Brain pericyte (primary cell): ENCODE results near the gene POR.

ENCODE experiments used
- DNase-seq: peaks from one replicate; pipeline ENCODE4 v3.0.0-alpha.2; 2012; ENCODE audit warnings: low read depth, low spot score

POR gene

DNA sequence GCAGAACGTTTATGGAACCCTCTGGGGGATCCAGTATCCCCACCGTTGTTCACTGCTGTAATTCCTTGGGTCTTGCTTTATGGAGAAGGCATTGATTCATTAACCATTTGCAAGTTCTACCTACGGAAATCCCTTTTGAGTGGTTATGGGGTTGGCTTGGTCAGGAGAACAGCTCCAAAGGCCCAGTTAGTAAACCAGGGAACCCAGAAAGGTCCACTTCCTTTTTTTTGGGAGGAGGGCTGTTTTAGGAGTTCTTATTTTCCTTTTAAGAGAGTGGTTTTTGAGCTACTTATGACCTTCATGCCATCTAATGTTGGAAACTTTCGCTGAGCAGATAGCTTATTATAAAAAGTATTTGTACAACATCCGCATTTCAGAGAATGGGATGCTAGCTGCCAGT lies 1.3 kb downstream of the POR start:
- DNase-seq, result no peak

DNA sequence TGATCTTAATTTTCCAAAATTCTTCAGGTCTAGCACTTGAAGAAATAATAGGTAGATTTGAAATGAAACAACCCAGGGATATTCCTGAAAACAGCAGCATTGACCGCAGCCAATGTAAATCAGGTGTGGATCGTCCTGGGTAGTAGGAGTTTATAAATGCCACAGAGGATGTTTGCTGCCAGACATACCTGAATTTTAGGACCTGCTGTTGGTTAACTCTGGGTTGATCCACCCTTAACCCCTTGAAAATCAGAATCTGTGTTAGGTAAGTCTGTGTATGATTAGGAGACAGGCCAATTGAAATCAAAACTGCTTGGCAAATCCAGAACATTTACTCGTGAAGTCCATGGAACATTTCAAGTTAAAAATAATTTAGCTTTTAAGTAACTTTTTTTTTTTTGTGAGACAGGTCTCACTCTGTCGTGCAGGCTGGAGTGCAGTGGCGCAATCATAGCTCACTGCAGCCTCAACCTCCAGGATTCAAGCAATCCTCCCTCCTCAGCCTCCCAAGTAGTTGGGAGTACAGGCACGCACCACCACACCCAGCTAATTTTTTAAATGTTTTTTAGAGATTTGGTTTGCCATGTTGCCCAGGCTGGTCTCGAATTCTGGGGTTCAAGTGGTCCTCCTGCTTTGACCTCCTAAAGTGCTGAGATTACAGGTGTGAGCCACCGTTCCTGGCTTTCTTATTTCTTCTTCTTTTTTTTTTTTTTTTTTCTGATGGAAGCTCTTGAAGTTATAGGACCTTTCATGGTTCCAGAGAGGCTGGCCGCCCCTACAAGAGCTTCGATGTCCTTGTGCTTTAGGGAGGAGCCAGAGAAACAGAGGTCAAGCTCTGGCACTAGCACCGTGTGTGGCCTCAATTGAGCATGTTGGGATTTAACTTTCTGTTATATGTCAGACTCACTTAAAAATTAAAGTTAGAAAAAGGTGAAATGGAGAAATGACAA lies 2.0 kb downstream of the POR start:
- no peak for DNase-seq

GRCh38 chr7:75920431-75921161 lies 5.6 kb downstream of the POR start:
- no peak for DNase-seq

GRCh38 chr7:75921479-75921878 lies 6.5 kb downstream of the POR start:
- DNase-seq, result no peak

- no peak for DNase-seq
These were observed 8.1 kb downstream of the POR start for GRCh38 chr7:75922966-75923603.

GRCh38 chr7:75924256-75924655 lies 9.3 kb downstream of the POR start:
- no peak for DNase-seq

DNA sequence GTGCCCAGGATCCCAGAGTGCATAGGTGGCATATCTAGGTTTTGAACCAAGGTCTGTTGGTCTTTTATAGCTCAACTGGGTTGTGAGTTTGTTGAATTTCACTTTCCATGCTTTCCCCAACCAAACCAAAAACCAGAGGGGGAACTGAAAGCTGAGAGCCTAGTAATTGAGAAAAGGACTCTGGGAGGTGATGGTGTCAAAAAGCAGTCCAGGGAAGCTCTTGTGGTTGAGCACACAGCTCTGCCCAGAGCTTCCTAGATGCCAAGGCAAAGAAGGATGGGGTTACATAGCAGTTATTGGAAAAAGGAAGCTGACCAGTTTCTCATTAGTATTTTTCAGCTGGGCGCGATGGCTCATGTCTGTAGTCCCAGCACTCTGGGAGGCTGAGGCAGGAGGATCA lies 9.9 kb downstream of the POR start:
- DNase-seq, result no peak

- no peak for DNase-seq
These were observed 10.9 kb downstream of the POR start for GRCh38 chr7:75925717-75926435.

DNA sequence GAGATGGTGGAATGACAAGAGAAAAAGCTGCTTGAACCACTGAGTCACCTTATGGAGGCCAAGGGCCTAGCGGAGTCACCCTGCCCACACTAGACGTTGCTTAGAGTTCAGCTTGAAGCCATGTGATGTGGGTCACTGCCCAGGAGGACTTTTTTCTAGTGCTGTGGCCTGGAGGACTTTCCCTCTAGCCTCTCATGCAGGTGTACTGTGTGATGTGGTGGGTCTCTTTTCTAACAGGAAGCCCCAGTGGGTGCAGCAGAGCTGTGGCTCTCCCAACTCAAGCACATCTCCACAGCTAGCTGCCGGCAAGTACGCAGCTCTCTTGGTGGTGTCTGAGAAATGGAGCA lies 13.6 kb downstream of the POR start:
- DNase-seq, result no peak

GRCh38 chr7:75931680-75932079 lies 16.7 kb downstream of the POR start:
- no peak for DNase-seq

DNA sequence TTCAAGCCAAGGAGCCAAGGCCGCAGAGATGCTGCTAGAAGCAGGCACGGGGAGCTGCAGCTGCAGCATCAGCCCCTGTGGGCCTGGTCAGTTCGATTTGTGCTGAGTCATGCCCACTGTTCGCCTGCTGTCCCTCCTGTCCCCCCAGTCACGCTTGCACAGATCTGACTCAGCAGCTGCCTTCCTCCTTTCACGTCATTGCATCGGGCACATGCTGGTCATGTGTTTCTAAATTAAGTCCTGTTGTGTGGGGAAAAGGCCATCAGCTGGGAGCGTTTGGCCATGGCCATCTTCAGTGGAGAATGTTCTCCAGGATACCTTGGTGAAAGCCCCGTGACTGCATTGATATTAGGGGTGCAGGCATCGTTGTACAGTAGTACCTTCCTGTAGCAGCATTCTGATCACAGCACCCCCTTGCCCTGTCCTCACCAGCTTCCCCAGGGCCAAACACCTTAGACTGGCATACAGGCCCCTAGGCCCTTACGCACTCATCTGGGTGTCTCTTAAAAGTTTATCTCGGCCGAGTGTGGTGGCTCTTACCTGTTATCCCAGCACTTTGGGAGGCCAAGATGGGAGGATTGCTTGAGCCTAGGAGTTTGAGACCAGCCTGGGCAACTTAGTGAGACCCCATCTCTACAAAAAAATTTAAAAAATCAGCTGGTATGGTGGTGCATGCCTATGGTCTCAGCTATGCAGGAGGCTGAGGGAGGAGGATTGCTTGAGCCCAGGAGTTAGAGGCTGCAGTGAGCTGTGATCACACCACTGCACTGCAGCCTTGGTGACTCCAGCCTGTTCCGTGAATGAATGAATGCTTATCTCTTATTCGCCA lies 23.2 kb downstream of the POR start:
- DNase-seq, result peak; percentile 77

DNA sequence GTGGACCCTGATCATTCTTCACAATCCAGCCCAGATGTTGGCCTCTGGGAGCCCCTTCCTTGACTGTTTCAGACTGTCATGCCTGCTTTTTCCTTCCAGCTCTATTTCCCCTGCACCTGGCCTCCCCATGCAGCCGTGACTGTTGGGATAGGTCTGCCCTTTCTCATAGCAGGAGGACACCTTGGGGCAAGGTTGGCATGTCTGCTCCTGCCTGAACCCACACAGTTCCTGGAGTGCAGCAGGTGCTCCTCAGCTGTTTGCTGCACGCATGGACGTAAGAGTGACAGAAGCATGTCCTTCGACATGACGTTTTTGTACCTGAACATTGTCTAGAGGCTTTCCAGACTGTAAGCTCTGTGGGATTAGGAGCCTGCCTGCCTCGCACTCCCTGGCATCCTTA lies 24.0 kb downstream of the POR start:
- DNase-seq, result no peak

DNA sequence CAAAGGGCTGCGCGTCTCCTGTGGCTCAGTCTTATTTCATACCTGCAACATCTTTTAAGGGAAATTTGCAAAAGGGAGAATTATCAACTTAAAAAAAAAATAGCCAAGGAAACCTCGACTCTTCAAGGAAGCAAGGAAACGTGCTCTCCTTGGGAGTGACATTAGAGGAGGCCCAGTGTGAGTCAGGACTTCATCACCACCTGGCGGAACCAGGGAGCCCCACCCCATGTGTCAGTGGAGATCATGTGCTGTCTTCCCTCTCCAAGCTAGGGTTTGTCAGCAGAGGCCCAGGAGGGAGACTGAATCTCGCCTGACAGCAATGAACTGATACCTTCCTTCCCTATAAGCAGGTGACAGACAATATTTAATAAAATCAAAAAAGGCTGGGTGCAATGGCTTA lies 28.9 kb downstream of the POR start:
- DNase-seq, result no peak

- DNase-seq, result no peak
These were observed 29.6 kb downstream of the POR start for GRCh38 chr7:75944507-75944906.

- DNase-seq, result no peak
These were observed 30.6 kb downstream of the POR start for GRCh38 chr7:75945297-75946168.

GRCh38 chr7:75946207-75946855 lies 31.4 kb downstream of the POR start:
- no peak for DNase-seq

DNA sequence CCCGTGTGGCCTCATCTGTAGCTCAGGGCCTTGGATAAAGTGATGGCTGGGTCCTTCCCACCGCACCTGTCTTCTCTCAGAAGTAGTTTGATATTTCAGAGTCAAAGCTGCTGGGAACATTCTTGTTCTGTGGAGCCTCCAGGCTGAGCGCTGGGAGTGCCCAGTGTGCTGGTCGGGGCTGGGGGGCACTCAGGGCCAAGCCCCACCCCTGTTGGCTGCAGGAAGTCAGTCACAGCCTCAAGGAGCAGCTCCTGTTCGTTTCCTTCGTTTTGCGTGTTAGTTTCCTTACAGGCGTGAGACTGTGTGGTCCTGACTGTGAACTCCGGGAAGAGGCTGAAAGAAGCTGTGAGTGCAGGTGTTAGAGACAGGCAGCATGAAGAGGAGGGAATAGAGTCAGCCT lies 33.2 kb downstream of the POR start:
- DNase-seq, result no peak

GRCh38 chr7:75950111-75950681 lies 35.2 kb downstream of the POR start:
- DNase-seq, result no peak

DNA sequence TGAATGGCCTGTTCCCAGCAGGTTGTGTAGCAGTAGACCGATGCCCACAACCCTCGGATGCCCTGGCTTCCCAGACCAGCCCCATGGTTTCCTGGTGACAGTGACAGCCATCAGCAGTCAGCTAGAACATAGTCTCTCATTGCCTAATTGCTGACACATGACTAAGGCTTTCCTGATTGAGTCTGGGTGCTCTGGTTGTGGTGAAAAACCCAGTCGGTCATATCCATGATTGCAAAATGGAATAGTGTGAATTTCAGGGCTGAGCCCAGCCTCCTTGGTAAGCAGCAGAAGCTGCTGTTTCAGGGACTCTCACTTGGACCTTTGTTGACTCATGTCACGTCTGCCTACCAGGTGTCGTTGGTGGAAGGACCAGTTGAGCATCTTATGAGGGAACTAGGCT lies 36.6 kb downstream of the POR start:
- no peak for DNase-seq
